ENCODE data around the gene MARCHF10.
"Not testable (repeated sequence)": the region's sequence is repeated elsewhere in the genome, so short reads cannot be mapped to it uniquely, and the experiment has no call there.

The MARCHF10 gene

DNA sequence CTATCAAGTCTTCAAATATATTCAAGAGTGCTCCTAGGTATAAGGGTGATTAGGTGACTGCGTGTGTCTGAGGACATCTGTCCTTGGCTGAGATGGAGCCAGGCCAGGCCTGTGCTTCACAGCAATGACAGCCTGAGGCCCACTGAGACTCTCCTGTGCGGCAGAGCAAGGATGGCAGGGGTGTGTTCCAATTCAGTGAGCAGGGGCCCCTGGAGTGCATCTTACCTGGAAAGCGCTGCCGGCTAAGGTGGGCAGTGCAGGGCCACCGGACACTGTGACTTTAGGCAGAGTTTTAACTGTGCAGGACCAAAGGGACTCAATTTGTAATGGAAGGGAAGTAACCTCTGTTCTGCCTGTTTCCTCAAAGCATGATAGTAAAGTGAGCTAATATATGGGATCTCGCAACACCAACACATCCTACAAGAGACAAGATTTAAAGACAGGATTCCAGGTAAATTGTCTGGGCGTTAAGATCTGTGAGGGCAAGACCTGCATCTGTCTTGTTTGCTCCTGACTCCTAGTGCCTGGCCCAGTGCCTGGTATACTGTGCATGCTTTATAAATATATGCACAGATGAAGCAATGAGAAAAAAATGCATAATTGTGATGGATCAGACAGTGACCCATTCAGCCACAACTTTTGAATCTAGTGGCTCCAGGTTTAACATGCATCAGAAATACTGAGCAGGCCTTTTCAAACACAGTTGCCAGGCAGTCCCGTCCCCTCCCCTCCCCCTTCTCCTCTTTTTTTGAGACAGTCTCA, 93.9 kb downstream of the MARCHF10 start:
- no peak for DNase-seq

DNA sequence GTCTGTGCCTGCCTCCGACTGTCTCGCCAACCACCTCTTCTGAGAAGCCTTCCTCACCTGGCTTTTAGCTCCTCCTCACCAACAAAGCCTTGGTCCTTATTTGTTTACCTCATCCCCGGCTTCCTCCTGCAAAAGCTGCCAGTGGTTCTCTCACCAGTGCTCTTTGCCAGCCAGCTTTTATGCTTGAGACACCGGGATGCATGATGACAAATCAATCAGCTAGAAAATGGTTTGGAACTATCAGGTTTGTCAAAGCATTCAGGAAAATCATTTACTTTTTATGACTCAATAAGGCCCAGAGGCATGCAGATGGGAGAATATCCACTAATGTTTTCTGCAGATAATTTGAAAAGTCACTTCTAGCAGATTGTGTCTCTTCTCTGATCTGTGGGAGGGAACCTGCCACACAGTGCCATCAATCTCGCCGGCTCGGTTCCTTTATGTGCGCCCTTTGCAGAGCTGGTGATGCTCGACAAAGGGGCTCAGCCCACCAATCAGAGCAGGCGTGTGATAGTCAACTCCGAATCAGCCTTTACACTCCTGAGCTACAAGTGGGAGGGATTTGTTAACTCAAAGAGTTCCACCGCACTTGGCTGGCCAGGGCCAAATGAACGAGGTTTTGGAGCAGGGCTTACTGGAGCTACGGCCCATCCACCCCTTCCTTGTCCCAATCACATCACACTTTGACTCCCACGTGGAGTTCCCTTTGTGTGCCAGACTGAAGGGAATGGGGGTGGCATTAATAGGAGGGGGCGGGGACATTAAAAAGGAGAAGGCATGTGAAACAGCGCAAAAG, 94.8 kb downstream of the MARCHF10 start:
- no peak for DNase-seq

- no peak for DNase-seq
Observed at GRCh38 chr17:62712171-62712581, 95.9 kb downstream of the MARCHF10 start.

- no peak for DNase-seq
Observed at GRCh38 chr17:62708587-62708986, 99.5 kb downstream of the MARCHF10 start.

GRCh38 chr17:62707425-62707739, 100.7 kb downstream of the MARCHF10 start:
- no peak for DNase-seq

GRCh38 chr17:62706598-62707424, 101.3 kb downstream of the MARCHF10 start:
- DNase-seq, result no peak

- DNase-seq, result no peak
Observed at GRCh38 chr17:62705778-62706597, 102.1 kb downstream of the MARCHF10 start.

- no peak for DNase-seq
Observed at GRCh38 chr17:62705156-62705777, 102.8 kb downstream of the MARCHF10 start.

GRCh38 chr17:62704381-62704971, 103.6 kb downstream of the MARCHF10 start:
- peak in 1 of 4 experiments; percentile 19 for DNase-seq

DNA sequence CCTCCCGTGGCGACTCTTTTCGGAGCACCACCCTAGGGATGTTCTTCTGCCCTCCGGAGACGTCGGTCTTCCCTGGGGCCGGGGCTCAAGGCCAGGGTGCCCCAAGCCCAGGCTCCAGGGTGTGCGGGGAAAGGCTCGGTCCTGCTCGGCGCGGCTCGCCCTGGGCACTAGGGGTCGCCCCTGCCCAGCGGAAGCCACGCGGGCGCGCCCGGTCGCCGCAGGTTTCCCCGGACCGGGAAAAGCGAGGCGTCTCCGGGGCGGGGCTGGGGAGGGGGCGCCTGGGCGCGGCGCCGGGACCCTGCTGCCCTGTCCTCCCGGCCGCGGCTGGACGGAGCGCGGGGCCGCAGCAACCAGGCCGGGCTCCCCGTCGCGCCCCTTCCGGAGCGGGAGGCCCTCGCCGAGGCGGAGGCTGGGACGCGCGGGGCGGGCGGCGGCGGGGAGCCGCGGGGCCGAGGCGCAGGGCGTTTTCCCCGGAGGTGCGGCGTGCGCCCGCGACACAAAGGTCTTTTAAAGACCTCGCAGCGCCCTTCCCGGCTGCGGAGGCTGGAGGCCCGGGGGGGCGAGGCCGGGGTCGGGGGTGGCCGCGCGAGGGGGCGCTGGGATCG, 104.2 kb downstream of the MARCHF10 start:
- peak; percentile 33 to 64 (median 39) for DNase-seq

- no peak for DNase-seq
Observed at GRCh38 chr17:62703261-62703775, 104.8 kb downstream of the MARCHF10 start.

DNA sequence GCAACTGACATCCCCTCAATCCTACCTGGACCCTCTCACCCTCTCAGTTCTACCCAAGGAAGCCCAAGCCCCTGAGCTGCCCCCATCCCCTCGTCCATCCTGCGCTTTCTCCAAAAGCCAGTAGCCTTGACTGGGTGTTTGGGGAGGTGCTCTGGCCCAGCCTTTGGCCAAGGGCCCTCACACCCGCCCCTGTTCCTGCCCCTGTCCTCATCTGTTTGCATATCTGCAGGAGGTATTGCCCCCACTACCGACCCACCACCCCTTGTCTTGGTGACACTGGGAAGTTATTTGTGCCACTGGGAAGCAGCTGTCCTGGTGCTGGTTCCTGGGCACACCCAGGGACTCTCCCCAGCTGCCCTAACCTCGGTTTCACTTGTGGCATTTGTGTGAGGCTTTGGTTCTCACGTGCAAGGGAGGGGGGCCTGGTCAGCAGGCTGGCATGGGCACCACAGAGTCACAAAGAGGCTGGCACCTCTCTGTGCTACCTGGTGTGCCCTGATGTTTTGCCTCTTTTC, 105.3 kb downstream of the MARCHF10 start:
- no peak for DNase-seq

- DNase-seq, result no peak
Observed at GRCh38 chr17:62701706-62702085, 106.4 kb downstream of the MARCHF10 start.

DNA sequence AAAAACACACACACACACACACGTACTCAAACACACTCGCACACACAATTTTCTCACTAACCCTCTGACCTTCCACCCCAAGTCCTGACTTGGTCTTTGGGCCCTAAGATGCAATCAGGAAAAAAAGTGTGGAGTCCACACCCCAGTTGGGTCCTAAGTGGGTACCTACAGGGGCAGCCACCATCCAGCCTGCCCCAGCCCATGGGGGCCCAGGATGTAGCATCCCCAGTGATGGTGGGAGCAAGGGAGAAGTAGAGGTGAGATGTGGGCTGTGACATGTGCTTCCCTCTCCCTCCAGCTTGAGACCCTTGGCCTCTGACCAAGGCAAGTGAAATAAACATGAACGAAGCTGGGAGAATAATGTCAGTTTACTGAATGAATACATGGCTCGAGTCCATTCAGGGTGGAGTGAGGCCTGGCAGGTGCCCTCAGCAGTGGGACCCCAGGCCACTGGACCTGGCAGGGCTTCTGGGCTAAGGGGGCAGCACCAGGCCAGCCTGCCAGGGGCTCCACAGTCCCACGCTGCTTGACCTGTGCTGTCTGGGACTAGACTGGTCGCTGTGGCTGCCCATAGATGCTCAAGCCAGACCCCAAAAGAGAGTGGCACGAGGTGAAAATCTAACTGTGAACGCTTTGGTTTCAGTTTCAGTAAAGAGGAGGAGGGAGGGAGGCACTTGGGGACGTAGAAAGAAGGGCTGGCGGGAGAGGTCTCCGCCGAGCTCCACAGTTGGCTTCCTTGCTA, 107.0 kb downstream of the MARCHF10 start:
- no peak for DNase-seq

- not testable (repeated sequence) for DNase-seq
Observed at GRCh38 chr17:62698459-62698858, 109.7 kb downstream of the MARCHF10 start.

DNA sequence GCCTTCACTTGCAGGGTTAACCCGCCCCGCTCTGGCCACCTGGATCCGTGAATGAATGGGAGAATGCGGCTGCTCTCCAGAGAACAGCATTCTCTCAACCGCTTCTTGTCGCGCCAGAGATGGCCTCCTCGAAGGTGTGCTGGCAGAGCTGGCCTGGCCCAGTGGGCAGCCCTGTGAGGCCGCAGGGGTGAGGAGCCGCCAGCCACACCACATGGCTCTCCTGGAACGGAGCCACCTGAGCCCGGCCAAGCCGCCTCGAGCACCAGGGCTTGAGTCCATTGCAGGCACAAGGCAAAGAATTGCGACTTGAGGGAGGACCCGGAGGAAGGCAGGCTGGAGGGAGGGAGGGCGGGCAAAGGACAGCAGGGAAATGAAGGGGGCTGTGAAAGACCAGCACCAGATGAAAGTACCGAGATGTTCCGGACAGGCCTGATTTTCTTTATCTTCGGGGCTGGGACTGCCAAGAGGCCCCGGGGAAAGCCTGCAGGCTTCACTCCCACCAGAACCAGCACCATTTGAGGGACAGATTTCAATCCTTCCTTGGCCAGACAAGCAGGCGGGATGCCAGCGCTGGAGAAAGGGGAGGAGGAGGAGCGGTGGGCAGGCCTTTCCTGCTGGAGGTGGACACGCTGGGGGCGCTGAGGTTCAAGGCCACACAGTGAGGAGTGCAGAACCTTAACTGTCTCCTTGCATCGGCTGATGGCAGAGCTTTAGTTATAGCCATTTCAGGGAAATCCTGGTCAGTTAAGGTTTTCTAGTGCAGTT, 111.2 kb downstream of the MARCHF10 start:
- no peak for DNase-seq

GRCh38 chr17:62696256-62696655, 111.9 kb downstream of the MARCHF10 start:
- DNase-seq, result no peak

- DNase-seq, result not testable (repeated sequence)
Observed at GRCh38 chr17:62695093-62695738, 112.9 kb downstream of the MARCHF10 start.

Data from activated naive CD4-positive, alpha-beta T cell (primary cell).